HepG2 (cell line): ENCODE measurements around the gene TPGS1. TPM values are rescaled to one million over a fixed set of nuclear protein-coding genes. Genes with fewer than 3 reads are reported as not detected.
A peak's percentile ranks its signal among the peaks of the same experiment; 100 is the strongest.

Source experiments
- EED ChIP-seq: sonication (generic); formaldehyde crosslinking; IDR thresholded peaks from 2 replicates; pipeline ENCODE4 v1.5.0; 2020; ENCODE audit warnings: mild to moderate bottlenecking, missing genetic modification reagents
- ELF4 ChIP-seq: sonication (generic); formaldehyde crosslinking; IDR thresholded peaks from 2 replicates; pipeline ENCODE4 v1.5.0; 2020; ENCODE audit warnings: missing genetic modification reagents, mild to moderate bottlenecking, moderate library complexity, borderline replicate concordance
- GABPA ChIP-seq, 2 experiments: IDR thresholded peaks; 2 replicates each; pipeline ENCODE4 v1.6.1; 2011 to 2016; ENCODE audit warnings: low read depth in 2 of 2, low read length in 1 of 2, missing biosample characterization in 1 of 2, missing genetic modification characterization in 1 of 2
- KDM2A ChIP-seq: sonication (generic); formaldehyde crosslinking; IDR thresholded peaks from 2 replicates; pipeline ENCODE4 v1.4.0; 2020; ENCODE audit warnings: low read depth, missing genetic modification reagents, borderline replicate concordance
- KDM6A ChIP-seq: IDR thresholded peaks from 2 replicates; pipeline ENCODE4 v1.6.1; 2016; ENCODE audit warnings: low read depth
- MED8 ChIP-seq: sonication (generic); formaldehyde crosslinking; IDR thresholded peaks from 2 replicates; pipeline ENCODE4 v1.8.1; 2023; ENCODE audit warnings: mild to moderate bottlenecking, missing genetic modification reagents; ENCODE audit not compliant: insufficient replicate concordance
- NFIC ChIP-seq: IDR thresholded peaks from 2 replicates; pipeline ENCODE4 v1.6.1; 2012; ENCODE audit warnings: mild to moderate bottlenecking, low read length, inconsistent platforms
- SNAPC5 ChIP-seq: sonication (generic); formaldehyde crosslinking; IDR thresholded peaks from 2 replicates; pipeline ENCODE4 v1.8.1; 2023; ENCODE audit warnings: mild to moderate bottlenecking, missing genetic modification reagents, borderline replicate concordance
- SSRP1 ChIP-seq: IDR thresholded peaks from 2 replicates; pipeline ENCODE4 v1.6.1; 2016; ENCODE audit warnings: control low read depth
- TMF1 ChIP-seq: sonication (generic); formaldehyde crosslinking; IDR thresholded peaks from 2 replicates; pipeline ENCODE4 v1.8.1; 2022; ENCODE audit warnings: low read depth, missing genetic modification reagents
- TRIM22 ChIP-seq: fragments of 450-650 bp; IDR thresholded peaks from 2 replicates; pipeline ENCODE4 v1.6.1; 2017
- ZBTB37 ChIP-seq: sonication (generic); formaldehyde crosslinking; IDR thresholded peaks from 2 replicates; pipeline ENCODE4 v1.4.0; 2020; ENCODE audit warnings: mild to moderate bottlenecking, missing genetic modification reagents
- ZBTB40 ChIP-seq, 2 experiments: fragments of 450-650 bp in 1 of 2; sonication (generic) in 1 of 2; formaldehyde crosslinking in 1 of 2; IDR thresholded peaks; 2 replicates each; pipeline versions ENCODE4 v1.6.1 to v1.8.0; 2016 to 2022; ENCODE audit warnings: antibody characterized with exemption in 1 of 2, mild to moderate bottlenecking in 1 of 2, missing genetic modification reagents in 1 of 2
- ZSCAN9 ChIP-seq: IDR thresholded peaks from 2 replicates; pipeline ENCODE4 v1.6.1; 2016; ENCODE audit warnings: borderline replicate concordance
- polyA plus RNA-seq, 8 experiments: library from polyadenylated mRNA; depleted of rRNA in 3 of 8; stranded (reverse) in 7 of 8; unstranded in 1 of 8; fragments of >200 nt; fragmentation: Illumina TruSeq in 4 of 8; extraction: Trizol in 4 of 8; gene quantifications; 2 replicates each; pipeline versions ENCODE4 v1.2.1 to v1.2.3, GENCODE V29; 2011 to 2016; ENCODE audit warnings: low read depth in 4 of 8, missing spikeins in 1 of 8, mixed read lengths in 1 of 8; ENCODE audit not compliant: insufficient read depth in 1 of 8
- total RNA-seq, 5 experiments: library from RNA; depleted of rRNA; stranded (reverse); fragments of >200 nt; fragmentation: Illumina TruSeq; extraction: Trizol; gene quantifications; 2 replicates each; pipeline ENCODE4 v1.2.3, GENCODE V29; 2016; ENCODE audit warnings: low read depth in 1 of 5
- TF ChIP-seq, protein P1 (sequence below): IDR thresholded peaks from 2 replicates; pipeline ENCODE4 v1.6.1; 2016; ENCODE audit warnings: low read depth, control low read depth

The TPGS1 gene
- total and polyA plus RNA-seq, 2 of the 13 experiments (the other 11 are each of a cell fraction or from before 2014, with no cell fraction given) = 1.1 to 6.2 TPM

DNA sequence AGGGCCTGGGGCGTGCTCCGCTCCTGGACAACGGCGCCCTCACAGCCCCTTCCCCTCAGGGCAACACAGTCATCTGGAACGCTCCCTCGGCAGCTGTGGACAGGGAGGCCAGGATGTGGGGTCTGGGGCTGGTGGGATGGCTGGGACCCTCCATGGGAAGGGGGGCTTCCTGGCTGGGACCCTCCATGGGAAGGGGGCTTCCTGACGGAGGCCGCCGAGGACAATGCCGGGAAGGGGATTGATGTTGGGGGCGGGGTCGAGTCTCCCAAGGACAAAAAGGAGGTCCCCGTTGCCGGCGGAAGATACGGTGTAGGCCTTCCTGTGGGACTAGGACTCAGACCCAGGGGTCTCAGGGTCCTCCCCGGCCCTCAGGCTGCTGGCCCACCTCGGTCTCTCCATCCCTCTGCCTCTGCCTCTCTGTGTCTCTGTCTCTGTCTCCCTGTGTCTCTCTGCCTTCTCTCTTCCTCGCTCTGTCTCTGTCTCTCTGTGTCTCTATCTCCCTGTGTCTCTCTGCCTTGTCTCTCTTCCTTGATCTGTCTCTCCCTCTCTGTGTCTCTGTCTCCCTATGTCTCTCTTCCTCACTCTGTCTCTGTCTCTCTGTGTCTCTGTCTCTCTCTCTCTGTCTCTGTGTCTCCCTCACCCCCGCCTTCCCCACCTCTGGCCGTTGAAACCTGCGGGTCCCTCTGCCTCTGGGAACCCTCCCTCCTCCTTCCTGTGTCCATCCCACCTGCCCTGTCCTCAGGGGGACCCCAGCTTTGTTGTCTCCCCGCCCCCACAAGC is 13.7 kb upstream of the TPGS1 start (continued):
- TF ChIP-seq ELF4 (no peak), KDM6A (CRISPR knock-in tag) (no peak), EED (no peak), GABPA (IDR thresholded peaks at IDR 0.05; ENCODE audit: low read depth, low read length) (no peak), GABPA (CRISPR knock-in tag; IDR thresholded peaks at IDR 0.05; ENCODE audit: low read depth) (peak; percentile 31; the same call in 1 of the 2 replicates), KDM2A (CRISPR knock-in tag) (no peak), ZBTB37 (no peak), NFIC (no peak), ZBTB40 (IDR thresholded peaks at IDR 0.05) (no peak), ZBTB40 (CRISPR knock-in tag; IDR thresholded peaks at IDR 0.05) (no peak), TMF1 (CRISPR knock-in tag) (no peak), SSRP1 (CRISPR knock-in tag) (no peak), ZSCAN9 (CRISPR knock-in tag) (no peak), SNAPC5 (CRISPR knock-in tag) (no peak), MED8 (CRISPR knock-in tag) (no peak), TRIM22 (0 out of 2 replicates have a peak, but pooled peaks have one; percentile 27)
- TF ChIP-seq, protein P1, sequence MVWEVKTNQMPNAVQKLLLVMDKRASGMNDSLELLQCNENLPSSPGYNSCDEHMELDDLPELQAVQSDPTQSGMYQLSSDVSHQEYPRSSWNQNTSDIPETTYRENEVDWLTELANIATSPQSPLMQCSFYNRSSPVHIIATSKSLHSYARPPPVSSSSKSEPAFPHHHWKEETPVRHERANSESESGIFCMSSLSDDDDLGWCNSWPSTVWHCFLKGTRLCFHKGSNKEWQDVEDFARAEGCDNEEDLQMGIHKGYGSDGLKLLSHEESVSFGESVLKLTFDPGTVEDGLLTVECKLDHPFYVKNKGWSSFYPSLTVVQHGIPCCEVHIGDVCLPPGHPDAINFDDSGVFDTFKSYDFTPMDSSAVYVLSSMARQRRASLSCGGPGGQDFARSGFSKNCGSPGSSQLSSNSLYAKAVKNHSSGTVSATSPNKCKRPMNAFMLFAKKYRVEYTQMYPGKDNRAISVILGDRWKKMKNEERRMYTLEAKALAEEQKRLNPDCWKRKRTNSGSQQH = no peak
